ENCODE measurements around the gene RNF114.

Gene RNF114, protein sequence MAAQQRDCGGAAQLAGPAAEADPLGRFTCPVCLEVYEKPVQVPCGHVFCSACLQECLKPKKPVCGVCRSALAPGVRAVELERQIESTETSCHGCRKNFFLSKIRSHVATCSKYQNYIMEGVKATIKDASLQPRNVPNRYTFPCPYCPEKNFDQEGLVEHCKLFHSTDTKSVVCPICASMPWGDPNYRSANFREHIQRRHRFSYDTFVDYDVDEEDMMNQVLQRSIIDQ

GRCh38 chr20:49936153-49937026 is at the start of gene RNF114:
TSS of gene RNF114 (plus strand) at chr20:49936397. CDS start at chr20:49936413, 16 bp downstream.
- 0 out of 2 replicates have a peak, but pooled peaks have one; percentile 13 for TF ChIP-seq ZFX (IDR thresholded peaks at IDR 0.05)
- no peak for TF ChIP-seq CTCF (conservative IDR thresholded peaks at IDR 0.05)

DNA sequence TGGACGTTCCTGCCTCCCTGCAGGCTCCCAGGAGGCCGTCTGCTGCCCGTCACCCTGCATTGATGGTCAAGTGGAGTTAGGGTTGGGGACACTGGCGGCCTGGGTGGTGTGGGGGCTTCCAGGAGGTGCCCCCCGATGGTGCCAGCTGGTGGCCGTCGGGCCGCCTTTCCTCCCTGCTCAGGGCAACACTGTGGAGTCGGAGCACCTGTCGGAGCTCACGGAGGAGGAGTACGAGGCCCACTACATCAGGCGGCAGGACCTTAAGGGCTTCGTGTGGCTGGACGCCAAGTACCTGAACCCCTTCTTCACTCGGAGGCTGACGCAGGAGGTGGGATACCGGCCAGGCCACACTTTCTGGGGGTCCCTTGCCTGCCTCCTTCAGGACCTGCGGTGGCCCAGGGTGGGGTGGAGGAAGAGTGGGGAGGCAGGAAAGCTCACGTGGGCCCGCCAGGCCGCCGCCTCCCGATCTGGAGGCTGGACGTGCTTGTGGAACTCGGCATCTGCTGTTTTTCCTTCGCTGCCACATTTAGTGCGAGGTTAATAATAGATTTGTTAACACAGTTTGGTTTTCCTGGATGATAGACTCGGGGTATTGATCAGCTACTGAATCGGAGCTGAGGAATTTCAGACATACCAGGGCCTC is 49.5 kb upstream of the RNF114 start:
- no peak overlapping the region for H3K27ac ChIP-seq

More at GRCh38 chr20:49936153-49937026, at the start of gene RNF114:
- H3K27ac ChIP-seq: peak within 1 kb of the TSS; percentile 83

GRCh38 chr20:49887251-49888211 is 48.7 kb upstream of the RNF114 start:
- no peak for TF ChIP-seq CTCF (conservative IDR thresholded peaks at IDR 0.05)
- TF ChIP-seq ZFX (IDR thresholded peaks at IDR 0.05): no peak
- no peak overlapping the region for H3K27ac ChIP-seq

More for the DNA sequence above, 49.5 kb upstream of the RNF114 start:
- TF ChIP-seq CTCF (conservative IDR thresholded peaks at IDR 0.05): no peak
- TF ChIP-seq ZFX (IDR thresholded peaks at IDR 0.05): no peak

GRCh38 chr20:49888212-49889000 is 47.8 kb upstream of the RNF114 start:
- no peak for TF ChIP-seq ZFX (IDR thresholded peaks at IDR 0.05)
- peak; percentile 95 for TF ChIP-seq CTCF (conservative IDR thresholded peaks at IDR 0.05)
- peak overlapping the region; percentile 49 for H3K27ac ChIP-seq

GRCh38 chr20:49889001-49889934 is 46.9 kb upstream of the RNF114 start:
- peak overlapping the region; percentile 49 for H3K27ac ChIP-seq
- no peak for TF ChIP-seq ZFX (IDR thresholded peaks at IDR 0.05)

DNA sequence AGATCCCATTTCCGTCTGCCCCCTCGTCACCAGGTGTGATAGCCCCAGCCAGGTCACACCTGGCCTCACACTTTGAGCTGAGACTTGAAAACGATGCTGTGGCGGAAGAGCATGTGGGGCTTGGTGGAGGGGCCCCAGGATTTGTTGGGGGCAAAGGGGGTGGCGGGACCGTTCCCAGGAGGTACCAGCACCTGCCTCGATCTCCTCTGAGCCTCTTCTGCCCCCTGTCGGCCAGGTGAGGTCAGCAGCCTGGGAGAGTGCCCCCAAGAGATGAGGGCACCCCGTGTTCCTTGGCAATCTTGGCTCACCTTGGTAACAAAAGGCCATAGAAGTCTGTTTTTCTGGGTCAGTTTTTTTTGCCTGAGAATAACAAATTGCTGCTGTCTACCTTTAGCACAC is 46.3 kb upstream of the RNF114 start:
- TF ChIP-seq ZFX (IDR thresholded peaks at IDR 0.05) (no peak), CTCF (conservative IDR thresholded peaks at IDR 0.05) (no peak; the same call in 1 of the 2 replicates)
- H3K27ac ChIP-seq: peak overlapping the region; percentile 49

Measured in C4-2B (cell line).